MM.1S (cell line): Measurements from ENCODE around the gene ZPLD1.

Source experiments
- EZH2 ChIP-seq: fragments of 300-600 bp; sonication (generic); optimal IDR thresholded peaks from 2 replicates; pipeline ENCODE3; 2017; ENCODE audit warnings: low read depth, mild to moderate bottlenecking, antibody characterized with exemption, low read length, mixed read lengths
- TF ChIP-seq, protein P1 (sequence below): fragments of 300-600 bp; sonication (generic); IDR thresholded peaks from 2 replicates; pipeline ENCODE4 v1.5.1; 2016; ENCODE audit warnings: antibody characterized with exemption, low read length, mixed read lengths

DNA sequence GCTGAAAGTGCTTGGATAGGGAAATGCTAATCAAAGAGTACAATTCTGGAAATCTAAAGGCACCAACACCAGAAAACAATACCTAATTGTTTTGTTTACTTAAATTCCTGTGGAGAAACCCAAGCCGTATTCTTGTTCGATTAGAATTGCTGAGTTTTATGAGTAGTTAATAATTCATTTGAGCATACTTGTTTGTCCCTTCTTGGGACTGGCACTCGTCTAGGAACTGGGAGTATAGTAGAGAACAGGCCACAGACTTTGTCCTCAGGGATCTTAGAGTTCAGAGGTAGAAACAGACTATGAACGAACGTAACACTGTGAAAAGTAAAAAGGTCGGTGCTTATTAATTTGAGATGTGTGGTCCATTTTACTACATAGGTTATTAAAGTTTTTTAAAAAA is 39.4 kb downstream of the ZPLD1 start:
- TF ChIP-seq, protein P1, sequence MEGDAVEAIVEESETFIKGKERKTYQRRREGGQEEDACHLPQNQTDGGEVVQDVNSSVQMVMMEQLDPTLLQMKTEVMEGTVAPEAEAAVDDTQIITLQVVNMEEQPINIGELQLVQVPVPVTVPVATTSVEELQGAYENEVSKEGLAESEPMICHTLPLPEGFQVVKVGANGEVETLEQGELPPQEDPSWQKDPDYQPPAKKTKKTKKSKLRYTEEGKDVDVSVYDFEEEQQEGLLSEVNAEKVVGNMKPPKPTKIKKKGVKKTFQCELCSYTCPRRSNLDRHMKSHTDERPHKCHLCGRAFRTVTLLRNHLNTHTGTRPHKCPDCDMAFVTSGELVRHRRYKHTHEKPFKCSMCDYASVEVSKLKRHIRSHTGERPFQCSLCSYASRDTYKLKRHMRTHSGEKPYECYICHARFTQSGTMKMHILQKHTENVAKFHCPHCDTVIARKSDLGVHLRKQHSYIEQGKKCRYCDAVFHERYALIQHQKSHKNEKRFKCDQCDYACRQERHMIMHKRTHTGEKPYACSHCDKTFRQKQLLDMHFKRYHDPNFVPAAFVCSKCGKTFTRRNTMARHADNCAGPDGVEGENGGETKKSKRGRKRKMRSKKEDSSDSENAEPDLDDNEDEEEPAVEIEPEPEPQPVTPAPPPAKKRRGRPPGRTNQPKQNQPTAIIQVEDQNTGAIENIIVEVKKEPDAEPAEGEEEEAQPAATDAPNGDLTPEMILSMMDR, result no peak
- TF ChIP-seq EZH2, result no peak
